Neural cell (in vitro differentiated cells): Measurements from ENCODE around the gene SH3PXD2A. TPM values are rescaled to one million over a fixed set of nuclear protein-coding genes. Genes with fewer than 3 reads are reported as not detected.

Source experiments
- H2AFZ ChIP-seq: fragments of 200-600, 300-800 bp; sonication (generic), shearing (Covaris generic); 2 replicates; pipeline ENCODE4 v1.6.0; 2014; ENCODE audit warnings: low read depth, mild to moderate bottlenecking, antibody characterized with exemption, low read length, moderate library complexity
- H3F3A ChIP-seq: fragments of 200-600 bp; shearing (Covaris generic); 2 replicates; pipeline ENCODE4 v1.6.1; 2016; ENCODE audit warnings: mild to moderate bottlenecking, moderate library complexity, mixed read lengths, antibody characterized with exemption, low read length; ENCODE audit not compliant: insufficient read depth, poor library complexity, severe bottlenecking
- H3K27ac ChIP-seq: fragments of 200-600, 300-800 bp; sonication (generic), shearing (Covaris generic); 2 replicates; pipeline ENCODE4 v1.5.1; 2014; ENCODE audit warnings: mild to moderate bottlenecking, low read length, moderate library complexity
- H3K27me3 ChIP-seq: fragments of 300-800, 200-600 bp; sonication (generic), shearing (Covaris generic); 2 replicates; pipeline ENCODE4 v1.6.0; 2014; ENCODE audit warnings: mild to moderate bottlenecking, low read depth, low read length, moderate library complexity; ENCODE audit not compliant: insufficient read depth
- H3K36me3 ChIP-seq: fragments of 300-800, 200-600 bp; sonication (generic), shearing (Covaris generic); 2 replicates; pipeline ENCODE4 v1.5.1; 2014; ENCODE audit warnings: mild to moderate bottlenecking, antibody characterized with exemption, low read length, moderate library complexity; ENCODE audit not compliant: insufficient read depth
- H3K4me2 ChIP-seq: fragments of 300-800, 200-600 bp; sonication (generic), shearing (Covaris generic); 2 replicates; pipeline ENCODE4 v1.6.0; 2014; ENCODE audit warnings: mild to moderate bottlenecking, low read length
- H3K4me3 ChIP-seq: fragments of 300-800, 200-600 bp; sonication (generic), shearing (Covaris generic); 2 replicates; pipeline ENCODE4 v1.5.1; 2014; ENCODE audit warnings: mild to moderate bottlenecking, low read length, moderate library complexity
- H3K79me2 ChIP-seq: fragments of 200-600 bp; shearing (Covaris generic); replicated peaks from 2 replicates; pipeline ENCODE4 v1.6.0; 2014; ENCODE audit warnings: mild to moderate bottlenecking, low read length, moderate library complexity; ENCODE audit not compliant: insufficient read depth
- H3K9ac ChIP-seq: fragments of 300-800, 200-600 bp; sonication (generic), shearing (Covaris generic); 2 replicates; pipeline ENCODE4 v1.6.1; 2016; ENCODE audit warnings: mild to moderate bottlenecking, low read length, mixed read lengths
- H3K9me2 ChIP-seq: fragments of 200-600 bp; shearing (Covaris generic); 2 replicates; pipeline ENCODE4 v1.6.1; 2016; ENCODE audit warnings: mild to moderate bottlenecking, low read length, mixed read lengths; ENCODE audit not compliant: insufficient read depth
- H3K9me3 ChIP-seq: fragments of 200-600, 300-800 bp; sonication (generic), shearing (Covaris generic); 2 replicates; pipeline ENCODE4 v1.6.1; 2016; ENCODE audit warnings: mild to moderate bottlenecking, mixed run types, low read length, moderate library complexity, mixed read lengths
- H4K20me1 ChIP-seq: fragments of 200-600 bp; shearing (Covaris generic); 2 replicates; pipeline ENCODE4 v1.6.1; 2016; ENCODE audit warnings: mild to moderate bottlenecking, mixed run types; ENCODE audit not compliant: insufficient read depth
- CTCF ChIP-seq: fragments of 450-650 bp; IDR thresholded peaks from 2 replicates; pipeline ENCODE4 v1.5.1; 2014; ENCODE audit warnings: antibody characterized with exemption, mild to moderate bottlenecking, moderate library complexity; ENCODE audit not compliant: poor library complexity, severe bottlenecking
- EP300 ChIP-seq: fragments of 450-650 bp; conservative IDR thresholded peaks from 2 replicates; pipeline ENCODE4 v1.6.1; 2014; ENCODE audit warnings: antibody characterized with exemption, mild to moderate bottlenecking, moderate library complexity; ENCODE audit not compliant: poor library complexity, severe bottlenecking
- EZH2 ChIP-seq: fragments of 200-600, 300-800 bp; shearing (Covaris generic), sonication (generic); IDR thresholded peaks from 2 replicates; pipeline ENCODE4 v1.6.1; 2014; ENCODE audit warnings: antibody characterized with exemption, low read length, borderline replicate concordance, mild to moderate bottlenecking; ENCODE audit not compliant: insufficient read depth, poor library complexity, severe bottlenecking
- MXI1 ChIP-seq: fragments of 450-650 bp; conservative IDR thresholded peaks from 2 replicates; pipeline ENCODE4 v1.6.1; 2014; ENCODE audit warnings: antibody characterized with exemption, mild to moderate bottlenecking; ENCODE audit not compliant: poor library complexity, severe bottlenecking
- POLR2AphosphoS5 ChIP-seq: IDR thresholded peaks from 2 replicates; pipeline ENCODE4 v1.6.1; 2012
- RAD21 ChIP-seq: fragments of 450-650 bp; conservative IDR thresholded peaks from 2 replicates; pipeline ENCODE4 v1.6.1; 2014; ENCODE audit warnings: antibody characterized with exemption, mild to moderate bottlenecking, moderate library complexity
- REST ChIP-seq: IDR thresholded peaks from 2 replicates; pipeline ENCODE4 v1.6.1; 2012; ENCODE audit warnings: borderline replicate concordance
- SMC3 ChIP-seq: fragments of 450-650 bp; conservative IDR thresholded peaks from 2 replicates; pipeline ENCODE4 v1.6.1; 2014; ENCODE audit warnings: antibody characterized with exemption, mild to moderate bottlenecking, moderate library complexity; ENCODE audit not compliant: poor library complexity
- TAF1 ChIP-seq: IDR thresholded peaks from 2 replicates; pipeline ENCODE4 v1.6.1; 2012; ENCODE audit warnings: low read depth
- polyA plus RNA-seq: library from polyadenylated mRNA; depleted of rRNA; stranded (reverse); fragments of >200 nt; gene quantifications from 2 replicates; pipeline ENCODE4 v1.2.3, GENCODE V29; 2014

Gene SH3PXD2A
- polyA plus RNA-seq, 1 donor from 2014 or later = 5.2 TPM

GRCh38 chr10:103669944-103670343 is 185.4 kb downstream of the SH3PXD2A start:
- Histone ChIP-seq H3K9ac (no peak overlapping the region), H3K9me3 (no peaks in the 10 kb centered on the region), H4K20me1 (no peaks in the 10 kb centered on the region), H3K36me3 (no peaks in the 10 kb centered on the region), H3K4me2 (no peak overlapping the region), H3K79me2 (no peaks in the 10 kb centered on the region), H3K27me3 (no peaks in the 10 kb centered on the region), H3K9me2 (no peaks in the 10 kb centered on the region), H3K4me3 (no peak overlapping the region), H3K27ac (no peak overlapping the region), H2AFZ (no peak overlapping the region), H3F3A (no peaks in the 10 kb centered on the region)
- no peak for TF ChIP-seq RAD21
- no peak for TF ChIP-seq EZH2
- TF ChIP-seq SMC3 = no peak
- TF ChIP-seq EP300 = no peak
- no peak for TF ChIP-seq POLR2AphosphoS5
- TF ChIP-seq TAF1 = no peak
- TF ChIP-seq MXI1 = no peak
- no peak for TF ChIP-seq REST
- TF ChIP-seq CTCF = no peak

DNA sequence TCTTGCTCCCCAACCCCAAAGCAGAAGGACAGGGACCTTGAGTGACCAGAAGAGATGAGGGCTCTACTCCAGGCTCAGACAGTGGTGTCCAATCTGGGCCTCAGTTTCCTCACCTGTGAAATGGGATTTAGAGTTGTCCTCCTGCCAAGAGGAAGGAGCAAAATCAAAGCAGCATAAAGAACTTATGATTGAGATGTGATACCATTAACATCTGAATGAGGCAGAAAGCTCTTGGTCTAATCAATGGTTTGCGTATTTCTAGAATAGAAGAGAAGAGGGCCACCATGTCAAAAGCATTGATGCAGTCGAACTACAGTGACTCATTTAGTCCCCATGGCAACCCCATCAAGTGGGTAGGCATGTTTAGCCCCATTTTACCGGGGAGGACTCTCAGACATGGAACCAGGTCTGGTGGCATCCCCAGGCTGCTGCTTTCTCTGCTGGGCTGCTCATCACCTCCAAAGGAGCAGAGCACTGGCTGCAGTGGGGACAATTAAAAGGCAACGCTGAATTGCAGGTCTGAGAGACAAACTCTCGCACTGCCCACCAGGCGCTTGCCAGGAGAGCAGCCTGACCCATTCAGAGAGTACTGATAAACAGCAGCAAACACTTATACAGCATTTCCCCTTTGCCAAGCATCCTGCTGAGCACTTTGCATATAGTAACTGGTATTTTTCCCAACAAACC is 186.0 kb downstream of the SH3PXD2A start:
- H2AFZ ChIP-seq = no peak overlapping the region
- H3K27me3 ChIP-seq = no peaks in the 10 kb centered on the region
- no peaks in the 10 kb centered on the region for H3K36me3 ChIP-seq
- no peak overlapping the region for H3K9ac ChIP-seq
- H3K9me3 ChIP-seq = no peaks in the 10 kb centered on the region
- H4K20me1 ChIP-seq = no peaks in the 10 kb centered on the region
- H3K4me3 ChIP-seq = no peak overlapping the region
- H3F3A ChIP-seq = no peaks in the 10 kb centered on the region
- no peak for TF ChIP-seq RAD21
- no peak for TF ChIP-seq POLR2AphosphoS5
- no peak for TF ChIP-seq SMC3
- TF ChIP-seq REST = no peak
- TF ChIP-seq EP300 = no peak
- no peak for TF ChIP-seq EZH2
- no peak for TF ChIP-seq TAF1
- TF ChIP-seq MXI1 = no peak
- TF ChIP-seq CTCF = no peak
- no peaks in the 10 kb centered on the region for H3K79me2 ChIP-seq
- H3K9me2 ChIP-seq = no peaks in the 10 kb centered on the region
- H3K4me2 ChIP-seq = no peak overlapping the region
- no peak overlapping the region for H3K27ac ChIP-seq
